NB4 (cell line): ENCODE results near the gene LRRK1.

Experiments used
- POLR2A ChIP-seq: IDR thresholded peaks from 2 replicates; pipeline ENCODE4 v1.6.1; 2011; ENCODE audit warnings: mild to moderate bottlenecking; ENCODE audit not compliant: insufficient read length; ENCODE audit errors: extremely low read depth
- TF ChIP-seq, protein P1 (sequence below): IDR thresholded peaks from one replicate; pipeline ENCODE4 v1.5.1; 2012; ENCODE audit warnings: low read depth, low read length
- TF ChIP-seq, protein P2 (sequence below): IDR thresholded peaks from 2 replicates; pipeline ENCODE4 v1.6.1; 2011; ENCODE audit warnings: low read depth, low read length

DNA sequence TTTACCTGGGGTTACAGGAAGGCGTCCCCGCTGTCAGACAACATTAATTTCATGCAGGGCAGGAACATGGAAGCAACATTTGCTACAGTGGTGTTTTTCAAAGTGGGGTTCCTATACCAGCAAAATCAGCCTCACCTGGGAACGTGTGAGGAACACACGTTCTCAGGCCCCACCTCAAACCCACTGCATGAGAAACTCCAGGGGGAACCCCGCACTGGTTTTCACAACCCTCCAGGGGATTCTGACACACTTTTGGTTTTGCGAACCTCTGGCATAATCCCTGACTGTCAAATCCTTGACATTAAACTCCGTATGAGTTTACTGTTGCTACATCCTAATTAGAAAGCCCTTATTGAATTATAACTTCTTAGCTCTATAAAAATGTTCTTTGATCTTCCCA is 127.7 kb downstream of the LRRK1 start:
- TF ChIP-seq, protein P1, sequence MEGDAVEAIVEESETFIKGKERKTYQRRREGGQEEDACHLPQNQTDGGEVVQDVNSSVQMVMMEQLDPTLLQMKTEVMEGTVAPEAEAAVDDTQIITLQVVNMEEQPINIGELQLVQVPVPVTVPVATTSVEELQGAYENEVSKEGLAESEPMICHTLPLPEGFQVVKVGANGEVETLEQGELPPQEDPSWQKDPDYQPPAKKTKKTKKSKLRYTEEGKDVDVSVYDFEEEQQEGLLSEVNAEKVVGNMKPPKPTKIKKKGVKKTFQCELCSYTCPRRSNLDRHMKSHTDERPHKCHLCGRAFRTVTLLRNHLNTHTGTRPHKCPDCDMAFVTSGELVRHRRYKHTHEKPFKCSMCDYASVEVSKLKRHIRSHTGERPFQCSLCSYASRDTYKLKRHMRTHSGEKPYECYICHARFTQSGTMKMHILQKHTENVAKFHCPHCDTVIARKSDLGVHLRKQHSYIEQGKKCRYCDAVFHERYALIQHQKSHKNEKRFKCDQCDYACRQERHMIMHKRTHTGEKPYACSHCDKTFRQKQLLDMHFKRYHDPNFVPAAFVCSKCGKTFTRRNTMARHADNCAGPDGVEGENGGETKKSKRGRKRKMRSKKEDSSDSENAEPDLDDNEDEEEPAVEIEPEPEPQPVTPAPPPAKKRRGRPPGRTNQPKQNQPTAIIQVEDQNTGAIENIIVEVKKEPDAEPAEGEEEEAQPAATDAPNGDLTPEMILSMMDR: no peak
- no peak for TF ChIP-seq POLR2A
- TF ChIP-seq, protein P2, sequence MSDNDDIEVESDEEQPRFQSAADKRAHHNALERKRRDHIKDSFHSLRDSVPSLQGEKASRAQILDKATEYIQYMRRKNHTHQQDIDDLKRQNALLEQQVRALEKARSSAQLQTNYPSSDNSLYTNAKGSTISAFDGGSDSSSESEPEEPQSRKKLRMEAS: no peak
